GM21390 (cell line): ENCODE data around the gene USP5.
"Not testable (repeated sequence)": the region's sequence is repeated elsewhere in the genome, so short reads cannot be mapped to it uniquely, and the experiment has no call there.

ENCODE experiments used
- ATAC-seq: cut with Tn5 transposase; IDR thresholded peaks from one replicate; pipeline ENCODE4 v1.9.1; 2021; ENCODE audit not compliant: unreplicated experiment

USP5 gene

GRCh38 chr12:6884539-6884938, 32.6 kb downstream of the USP5 start:
- ATAC-seq = no peak

GRCh38 chr12:6886206-6886999, 34.5 kb downstream of the USP5 start:
- ATAC-seq = not testable (repeated sequence)

GRCh38 chr12:6887460-6887859, 35.5 kb downstream of the USP5 start:
- ATAC-seq = no peak

GRCh38 chr12:6888360-6888759, 36.4 kb downstream of the USP5 start:
- no peak for ATAC-seq

- ATAC-seq = not testable (repeated sequence)
These were observed 36.8 kb downstream of the USP5 start for GRCh38 chr12:6888794-6889193.

- not testable (repeated sequence) for ATAC-seq
These were observed 38.0 kb downstream of the USP5 start for GRCh38 chr12:6889775-6890573.

GRCh38 chr12:6890789-6891645, 39.1 kb downstream of the USP5 start:
- ATAC-seq = peak; percentile 91

- ATAC-seq = no peak
These were observed 39.7 kb downstream of the USP5 start for GRCh38 chr12:6891646-6892001.

GRCh38 chr12:6892683-6893082, 40.7 kb downstream of the USP5 start:
- not testable (repeated sequence) for ATAC-seq

GRCh38 chr12:6894321-6894720, 42.4 kb downstream of the USP5 start:
- ATAC-seq = no peak

- no peak for ATAC-seq
These were observed 45.0 kb downstream of the USP5 start for GRCh38 chr12:6896846-6897435.

- ATAC-seq = no peak
These were observed 47.5 kb downstream of the USP5 start for GRCh38 chr12:6899427-6899826.

GRCh38 chr12:6899837-6900519, 48.0 kb downstream of the USP5 start:
- no peak for ATAC-seq

- no peak for ATAC-seq
These were observed 50.5 kb downstream of the USP5 start for GRCh38 chr12:6902448-6902847.

GRCh38 chr12:6903722-6904121, 51.8 kb downstream of the USP5 start:
- ATAC-seq = no peak

GRCh38 chr12:6904280-6905276, 52.6 kb downstream of the USP5 start, which contains the start of gene LRRC23:
Gene LRRC23 (plus strand): TSS chr12:6904822. CDS start chr12:6905634, 812 bp downstream.
- peak; percentile 88 for ATAC-seq

- no peak for ATAC-seq
These were observed 53.6 kb downstream of the USP5 start for GRCh38 chr12:6905414-6906040.

GRCh38 chr12:6908141-6908540, 56.2 kb downstream of the USP5 start:
- not testable (repeated sequence) for ATAC-seq
